Posterior vena cava (tissue), 2 donors: ENCODE data around the gene MAPK7. TPM values are rescaled to one million over a fixed set of nuclear protein-coding genes. Genes with fewer than 3 reads are reported as not detected.
"Not testable (repeated sequence)": the region's sequence is repeated elsewhere in the genome, so short reads cannot be mapped to it uniquely, and the experiment has no call there.

Experiments used
- DNase-seq: peaks from one replicate; pipeline ENCODE4 v3.0.0-alpha.2; 2020; ENCODE audit warnings: low spot score
- intact Hi-C, 2 donors: fragments of 100-400 bp; cut with DNase I; formaldehyde crosslinking; loops; one replicate each; pipeline versions ENCODE4 v1.14.1 to v1.14.2; 2022 to 2023
- total RNA-seq, 2 donors: library from RNA; stranded (reverse); fragmentation: NEBNext Ultra II Directional; extraction: Animal tissue kit (Norgen Biotek cat#: 25700); gene quantifications; one replicate each; pipeline ENCODE4 v1.2.1, GENCODE V29; 2021
- donor health status: DM: yes; HTN: yes; CAD: no.
- donor health status: DM: yes; HTN: yes; CAD: no.

Gene MAPK7
- total RNA-seq, 2 donors from 2014 or later = 28.8 to 29.2 TPM

DNA sequence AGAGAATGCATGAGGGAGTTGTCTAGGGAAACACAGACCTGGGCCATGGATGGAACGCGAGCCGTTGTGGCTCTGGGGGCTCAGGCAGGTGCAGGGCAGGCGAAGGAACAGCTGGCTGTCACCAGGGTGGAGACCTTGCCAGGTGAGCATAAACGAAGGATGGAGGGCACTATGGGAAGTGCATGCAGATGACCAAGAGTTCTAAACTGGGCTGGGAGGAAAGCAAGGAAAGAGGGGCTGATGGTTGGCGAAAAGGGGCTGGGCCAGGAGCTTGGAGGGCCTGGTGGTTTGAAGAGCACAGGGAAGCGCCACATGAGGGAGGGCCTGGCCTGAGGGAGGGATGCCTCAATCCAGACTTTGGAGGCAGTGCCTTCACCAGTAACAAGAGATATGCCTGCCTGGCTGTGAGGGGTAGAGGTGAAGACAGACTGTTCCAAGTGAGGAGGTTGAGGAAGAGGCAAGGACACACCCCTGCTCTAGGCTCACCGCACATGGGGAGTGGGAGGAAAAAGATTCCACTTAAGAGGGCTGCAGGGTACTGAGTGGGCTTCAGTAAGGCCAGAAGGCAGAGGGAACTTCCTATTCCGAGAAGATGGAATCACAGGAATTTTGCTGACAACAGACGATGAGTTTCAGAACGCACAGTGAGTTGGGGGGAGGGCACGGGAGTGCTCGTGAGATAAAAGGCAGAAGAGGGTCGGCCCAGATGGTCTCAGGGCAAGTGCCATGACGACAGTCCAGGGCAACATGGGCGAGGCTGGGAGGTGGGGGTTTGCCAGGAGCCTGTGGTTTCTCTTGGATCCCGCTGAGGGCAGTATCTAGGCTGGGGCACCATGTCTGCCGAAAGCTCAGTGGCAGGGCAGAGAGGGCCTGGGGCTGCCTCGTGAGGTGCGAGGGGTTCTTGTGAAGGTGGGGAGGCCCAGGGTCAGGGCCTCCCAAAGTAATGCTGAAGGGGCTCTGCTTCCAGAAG is 36.4 kb upstream of the MAPK7 start:
- intact Hi-C loops = no loop called here
- DNase-seq = peak; percentile 62

DNA sequence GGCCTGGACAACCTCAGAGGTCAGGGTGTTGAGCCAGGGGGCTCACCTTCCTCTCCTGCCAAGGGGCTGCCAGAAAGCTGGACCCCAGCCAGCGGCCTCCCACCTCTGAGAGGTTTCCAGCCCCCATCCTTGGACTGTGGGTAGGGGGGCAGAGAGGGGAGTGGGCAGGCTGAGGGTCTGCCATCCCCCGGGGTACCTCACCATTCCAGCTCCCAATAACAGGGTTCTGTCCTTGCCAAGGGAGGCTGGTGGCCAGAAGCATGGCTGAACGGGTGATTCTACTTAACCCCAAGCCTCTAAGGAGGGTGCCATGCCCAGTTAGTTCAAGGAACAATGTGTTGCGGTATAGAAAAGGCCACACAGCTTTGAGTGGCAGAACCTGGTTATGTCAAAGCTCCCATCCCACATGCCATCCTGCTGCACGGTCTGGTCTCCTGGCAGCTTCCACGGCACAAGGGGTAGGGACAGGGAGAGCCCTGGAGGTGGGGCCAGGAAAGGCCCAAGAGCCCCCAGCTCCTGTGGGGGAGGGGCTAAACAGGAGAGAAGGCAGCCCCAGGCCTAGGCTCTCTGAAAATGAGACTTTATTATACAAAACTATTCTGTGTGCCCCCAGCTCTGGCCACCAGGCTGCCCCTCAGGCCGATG is 35.6 kb upstream of the MAPK7 start:
- intact Hi-C loops = no loop called here
- peak; percentile 76 for DNase-seq

DNA sequence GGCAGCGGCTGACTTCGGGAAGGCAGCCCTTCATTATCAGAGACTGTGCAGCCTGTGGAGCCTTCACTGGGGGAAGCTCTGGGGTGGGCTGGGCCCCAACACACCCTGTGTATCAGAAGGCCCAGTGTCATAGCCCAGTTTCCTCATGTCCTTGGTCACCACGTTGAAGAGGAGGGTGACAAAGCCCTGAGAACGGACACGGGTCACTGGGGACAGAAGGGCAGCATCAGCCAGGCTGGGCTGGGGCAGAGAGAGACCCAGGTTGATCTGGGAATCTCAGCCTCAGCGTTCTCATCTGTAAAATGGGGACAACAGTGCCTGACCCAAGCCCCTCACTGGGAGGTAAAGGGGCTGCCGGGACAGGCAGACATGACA is 35.1 kb upstream of the MAPK7 start:
- DNase-seq = peak; percentile 57
- intact Hi-C loops = no loop called here

DNA sequence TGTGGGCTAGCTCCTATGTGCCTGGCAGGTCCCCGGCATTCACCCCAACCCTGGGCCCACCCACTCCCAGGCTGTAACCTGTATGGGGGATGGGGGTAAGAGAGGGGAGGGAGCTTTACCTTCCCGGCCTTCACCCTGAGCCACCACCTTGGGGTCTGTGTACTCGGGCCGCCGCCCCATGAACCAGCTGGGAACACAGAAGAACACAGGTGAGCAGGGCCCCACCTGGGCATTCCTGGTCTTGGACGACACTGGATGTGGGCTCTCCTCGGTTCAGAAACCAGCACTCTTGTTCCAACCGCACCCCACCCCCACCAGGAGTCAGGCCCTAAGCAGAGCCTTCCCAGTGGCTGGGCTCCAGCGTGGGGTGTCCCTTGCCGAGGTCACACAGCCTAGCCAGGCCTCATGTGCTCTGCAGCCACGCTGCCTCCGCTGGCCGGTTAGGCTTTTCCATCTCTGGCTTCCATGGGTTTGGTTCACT is 34.6 kb upstream of the MAPK7 start:
- peak; percentile 80 for DNase-seq
- intact Hi-C loops = no loop called here

DNA sequence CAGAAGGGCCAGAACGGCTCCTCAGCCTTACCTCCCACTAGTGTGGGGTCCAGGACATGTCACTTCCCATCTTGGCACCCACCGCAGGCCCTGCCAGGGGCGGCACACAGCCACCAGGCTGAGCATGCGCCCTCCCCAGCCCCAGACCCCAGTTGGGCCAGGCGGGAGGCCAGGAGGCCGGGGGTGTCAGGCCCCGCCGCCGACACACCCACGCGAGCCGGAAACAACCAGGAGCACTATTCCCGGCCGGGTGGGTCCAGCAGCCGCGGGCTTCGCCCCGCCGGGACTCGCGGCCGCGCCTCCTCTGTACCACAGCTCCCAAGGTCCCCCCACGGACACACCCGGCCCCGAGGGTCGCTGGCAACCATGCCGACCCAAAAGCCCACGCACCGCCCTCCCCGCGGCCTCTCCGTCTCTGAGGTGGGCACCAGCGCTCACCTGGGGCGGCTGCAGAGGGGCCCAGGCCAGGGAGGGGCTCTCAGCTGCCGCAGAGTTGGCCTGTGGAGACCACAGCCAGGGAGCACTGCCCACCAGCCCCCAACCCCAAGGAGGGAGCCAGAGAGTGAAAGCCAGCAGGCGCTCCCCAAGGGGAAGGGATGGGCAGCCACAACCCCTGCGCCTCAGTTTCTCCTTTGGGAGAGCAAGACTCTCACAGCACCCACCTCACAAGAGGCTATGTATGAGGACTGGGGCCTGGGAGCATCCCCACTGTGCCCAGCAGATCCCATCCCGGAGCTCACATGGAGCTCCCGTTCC is 33.8 kb upstream of the MAPK7 start:
- DNase-seq = peak; percentile 78
- intact Hi-C loops = no loop called here

DNA sequence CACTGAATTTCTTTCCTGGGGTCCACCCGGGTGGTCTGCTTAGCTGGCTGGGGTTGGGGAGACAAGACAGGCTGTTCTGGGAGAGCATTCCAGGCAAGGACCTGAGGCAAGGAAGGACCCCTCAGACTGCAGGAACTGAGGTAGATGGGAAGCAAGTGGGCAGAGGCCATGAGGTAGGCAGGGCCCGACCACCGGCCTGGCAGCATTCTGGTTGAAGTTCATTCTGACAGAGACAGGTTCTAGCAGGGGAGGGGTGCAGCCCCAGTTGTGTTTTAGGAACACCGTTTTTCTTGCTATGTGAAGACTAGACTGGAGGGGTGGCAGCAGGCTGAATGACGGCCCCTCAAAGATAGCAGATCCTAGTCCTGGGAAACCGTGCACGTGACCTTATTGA is 33.2 kb upstream of the MAPK7 start:
- peak; percentile 70 for DNase-seq
- intact Hi-C loops = no loop called here

DNA sequence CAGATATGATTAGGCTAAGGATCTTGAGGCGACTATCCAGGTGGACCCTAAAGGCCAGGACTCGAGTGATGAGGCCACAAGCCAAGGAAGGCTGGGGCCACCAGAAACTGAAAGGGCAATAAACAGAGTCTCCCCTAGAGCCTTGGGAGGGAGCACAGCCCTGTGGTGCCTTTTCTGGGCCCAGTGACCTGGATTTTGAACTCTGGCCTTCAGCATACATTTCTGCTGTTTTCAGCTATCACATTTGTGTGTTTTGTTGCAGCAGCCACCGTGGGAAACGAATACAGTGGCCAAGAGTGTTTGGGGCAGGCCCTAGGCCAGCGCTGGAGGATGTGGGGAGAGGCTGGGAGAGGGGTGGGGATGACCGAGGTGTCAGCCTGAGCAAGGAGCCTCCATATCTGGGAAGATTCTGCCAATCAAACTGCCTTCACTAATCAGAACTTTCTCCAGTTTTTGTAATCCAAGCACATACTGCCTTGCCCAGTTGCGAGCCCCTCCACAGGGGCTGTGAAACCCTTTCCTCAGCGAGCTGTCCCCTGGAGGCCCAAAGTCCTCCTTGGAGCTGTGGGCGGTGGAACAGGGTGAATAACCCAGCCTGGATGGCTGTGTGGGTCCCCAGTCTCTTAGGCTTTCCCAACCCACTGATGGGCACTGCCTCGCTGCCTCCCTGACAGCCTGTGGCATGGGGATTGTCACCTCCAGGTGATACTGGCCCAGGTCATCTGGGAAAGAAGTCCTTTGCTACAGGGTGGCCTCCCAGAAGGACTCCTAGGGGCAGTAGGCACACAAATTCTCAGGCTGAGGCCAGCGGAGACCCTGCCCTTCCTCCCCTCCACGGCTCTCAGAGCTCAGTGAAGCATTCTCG is 32.6 kb upstream of the MAPK7 start:
- intact Hi-C loops = loop anchor here in 1 of 2 donors (1.0 kb wide), 1 partner anchor 43 kb away; no protein-coding TSS in a partner anchor
- DNase-seq = peak; percentile 51

DNA sequence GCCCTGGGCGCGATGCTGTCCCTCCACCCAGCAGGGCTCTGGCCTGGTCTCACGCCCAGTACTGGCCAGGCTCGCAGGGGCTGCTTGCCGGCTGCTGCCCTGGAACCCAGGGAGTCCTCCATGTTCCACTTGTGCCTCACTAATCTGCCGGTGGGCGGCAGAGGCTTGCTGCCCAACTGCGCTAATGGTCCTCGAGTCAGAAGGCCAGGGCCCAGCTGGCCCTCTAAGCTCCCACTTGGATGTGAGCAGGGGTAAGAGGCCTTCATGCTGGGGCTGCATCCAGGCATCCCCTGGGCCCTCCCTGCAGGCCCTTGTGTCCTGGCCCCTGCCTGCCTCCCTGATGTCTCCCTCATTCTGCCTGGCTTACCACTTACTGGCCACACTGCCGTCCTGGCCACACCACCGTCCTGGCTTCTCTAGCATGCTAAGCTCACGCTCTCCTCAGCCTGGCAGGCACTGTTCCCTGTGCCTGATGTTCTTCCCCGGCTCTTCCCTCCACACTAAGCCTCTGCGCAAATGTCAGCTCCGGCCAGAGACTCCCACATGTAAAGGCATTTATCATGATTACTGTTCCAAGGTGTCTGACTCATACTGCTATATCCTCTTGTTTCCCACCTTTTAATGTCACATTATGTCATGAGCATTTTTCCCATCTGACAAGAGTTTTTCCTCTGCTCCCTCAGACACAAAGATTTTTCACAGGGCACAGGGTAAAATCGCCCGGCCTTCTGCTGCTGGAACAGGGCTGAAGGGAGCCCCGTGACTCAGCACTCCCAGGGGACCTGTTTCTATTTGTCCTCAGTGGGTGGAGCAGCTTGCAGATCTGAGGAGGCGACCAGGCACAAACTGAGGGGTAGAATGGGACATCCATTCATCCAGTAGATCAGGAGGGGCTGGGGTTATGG is 31.7 kb upstream of the MAPK7 start:
- intact Hi-C loops = loop anchor here in 1 of 2 donors (1.0 kb wide), 1 partner anchor 42 kb away; no protein-coding TSS in a partner anchor
- DNase-seq = peak; percentile 94

DNA sequence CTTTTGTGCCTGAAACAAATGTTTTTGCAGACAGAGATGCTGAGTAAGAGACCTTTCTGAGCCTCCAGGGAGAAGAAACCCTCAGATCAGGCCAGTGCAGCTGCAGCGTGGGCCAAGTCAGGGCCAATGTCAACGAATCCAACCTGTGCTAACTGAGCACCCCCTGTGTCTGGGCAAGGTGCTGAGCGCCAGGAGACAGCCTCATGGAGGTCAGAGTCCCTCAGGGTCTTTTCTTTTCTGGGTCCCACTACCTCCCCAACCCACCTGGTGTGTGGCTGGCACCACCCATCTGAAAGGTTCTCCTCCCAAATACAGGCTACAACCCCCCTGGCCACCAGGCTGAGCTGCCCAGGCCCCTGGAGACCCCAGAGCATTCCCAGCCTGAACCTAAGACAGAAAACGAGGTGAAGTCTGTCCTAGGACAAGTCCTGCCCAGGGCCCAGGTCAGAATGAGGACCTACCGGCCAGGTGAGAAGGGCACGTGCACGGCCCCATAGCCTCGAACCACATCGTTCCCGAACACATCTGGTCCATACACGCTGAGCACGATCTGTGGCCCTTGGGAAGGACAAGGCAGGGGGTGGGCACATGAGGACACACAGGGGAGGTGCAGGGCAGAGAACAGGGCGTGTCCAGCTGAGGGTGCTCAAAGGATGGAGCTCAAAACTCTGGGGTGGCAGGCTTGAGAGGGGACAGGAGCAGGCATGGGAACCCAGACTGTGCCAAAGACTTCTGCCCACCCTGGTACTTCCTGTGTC is 30.8 kb upstream of the MAPK7 start:
- intact Hi-C loops = no loop called here
- peak; percentile 70 for DNase-seq

DNA sequence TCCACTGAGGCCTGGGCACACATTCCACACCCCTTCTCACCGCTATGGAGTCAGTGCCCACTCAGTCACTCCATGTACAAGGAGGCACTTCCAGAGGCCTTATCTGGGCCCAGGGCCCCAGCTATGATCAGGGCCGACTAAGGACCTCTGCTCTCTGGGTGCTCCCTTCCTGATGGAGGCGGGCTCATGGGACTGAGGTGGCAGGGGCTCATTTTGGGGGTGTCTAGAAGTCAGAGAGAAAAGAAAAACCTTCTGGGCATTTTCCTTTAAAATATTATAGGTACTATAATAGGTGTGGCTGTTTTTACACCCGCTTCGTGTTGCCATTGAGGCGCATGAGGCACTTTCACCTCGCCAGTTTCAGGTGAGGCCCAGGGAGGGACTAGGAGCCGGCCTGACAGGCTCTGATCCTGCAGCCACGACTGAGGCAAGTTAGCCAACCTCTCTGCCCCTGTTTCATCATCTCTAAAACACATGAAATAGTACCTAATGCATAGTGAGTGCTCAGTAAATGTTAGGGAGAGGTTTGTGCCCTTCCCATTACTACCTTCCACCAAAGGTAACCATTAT is 30.1 kb upstream of the MAPK7 start:
- DNase-seq = peak; percentile 49
- intact Hi-C loops = no loop called here

DNA sequence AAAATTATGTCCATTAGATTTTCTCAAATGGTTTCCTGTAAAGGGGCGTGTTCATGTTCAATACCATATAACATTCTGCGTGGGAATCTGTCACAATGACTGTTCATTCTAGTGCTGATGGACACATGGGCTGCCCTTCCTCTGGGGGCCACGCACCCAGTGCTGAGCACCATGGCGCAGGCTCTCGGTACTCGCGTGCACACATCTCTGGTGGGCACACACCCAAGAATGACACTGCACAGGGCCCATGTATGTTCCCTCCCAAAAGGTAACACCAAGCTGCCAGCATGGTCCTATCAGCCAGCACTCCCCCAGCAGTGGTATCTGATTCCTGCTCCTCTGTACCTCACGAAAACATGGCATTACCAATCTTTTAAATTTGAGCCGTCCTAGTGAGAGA is 29.5 kb upstream of the MAPK7 start:
- no peak for DNase-seq
- intact Hi-C loops = no loop called here

DNA sequence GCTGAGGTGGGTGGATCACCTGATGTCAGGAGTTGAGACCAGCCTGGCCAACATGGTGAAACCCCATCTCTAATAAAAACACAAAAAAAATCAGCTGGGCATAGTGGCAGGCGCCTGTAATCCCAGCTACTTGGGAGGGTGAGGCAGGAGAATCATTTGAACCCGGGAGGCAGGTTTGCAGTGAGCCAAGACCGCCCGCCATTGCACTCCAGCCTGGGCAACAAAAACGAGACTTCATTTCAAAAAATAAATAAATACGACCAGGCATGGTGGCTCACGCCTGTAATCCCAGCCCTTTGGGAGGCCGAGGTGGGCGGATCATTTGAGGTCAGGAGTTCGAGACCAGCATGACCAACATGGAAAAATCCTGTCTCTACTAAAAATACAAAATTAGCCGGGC is 24.9 kb upstream of the MAPK7 start:
- intact Hi-C loops = not testable (repeated sequence)
- peak; percentile 56 for DNase-seq

DNA sequence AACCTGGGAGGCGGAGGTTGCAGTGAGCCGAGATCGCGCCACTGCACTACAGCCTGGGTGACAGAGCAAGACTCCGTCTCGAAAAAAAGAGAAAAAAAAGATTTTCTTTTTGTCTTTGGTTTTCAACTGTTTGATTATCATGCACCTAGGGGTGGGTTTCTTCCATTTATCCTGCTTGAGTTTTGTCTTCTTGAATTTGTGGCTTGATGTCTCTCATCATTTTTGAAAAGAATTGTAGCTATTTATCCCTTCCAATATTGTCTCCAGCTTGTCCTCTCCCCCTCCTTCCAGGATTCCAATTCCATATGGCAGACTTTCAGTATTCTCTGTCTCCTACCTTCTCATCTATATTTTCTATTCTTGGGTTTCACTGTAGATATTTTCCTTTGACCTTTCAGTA is 23.6 kb upstream of the MAPK7 start:
- no peak for DNase-seq
- intact Hi-C loops = no loop called here

DNA sequence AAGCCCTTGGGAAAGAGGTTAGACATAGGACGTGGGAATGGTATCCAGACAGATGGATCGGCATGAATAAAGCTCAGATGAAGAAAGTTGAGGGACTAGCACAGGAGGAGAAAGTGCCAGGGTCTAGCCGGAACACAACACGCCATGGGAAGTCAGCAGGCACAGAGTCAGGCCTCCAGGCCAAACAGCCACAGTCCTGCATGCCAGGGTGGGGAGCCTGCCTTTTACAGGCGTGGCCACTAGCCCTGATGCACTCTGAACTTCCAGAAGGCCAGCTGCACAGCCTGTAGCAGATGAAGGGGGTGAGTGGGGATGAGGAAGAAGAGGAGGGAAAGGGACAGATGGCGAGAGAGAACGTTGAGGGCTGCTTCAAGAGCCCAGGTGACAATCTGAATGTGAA is 20.9 kb upstream of the MAPK7 start:
- peak; percentile 68 for DNase-seq
- intact Hi-C loops = no loop called here

DNA sequence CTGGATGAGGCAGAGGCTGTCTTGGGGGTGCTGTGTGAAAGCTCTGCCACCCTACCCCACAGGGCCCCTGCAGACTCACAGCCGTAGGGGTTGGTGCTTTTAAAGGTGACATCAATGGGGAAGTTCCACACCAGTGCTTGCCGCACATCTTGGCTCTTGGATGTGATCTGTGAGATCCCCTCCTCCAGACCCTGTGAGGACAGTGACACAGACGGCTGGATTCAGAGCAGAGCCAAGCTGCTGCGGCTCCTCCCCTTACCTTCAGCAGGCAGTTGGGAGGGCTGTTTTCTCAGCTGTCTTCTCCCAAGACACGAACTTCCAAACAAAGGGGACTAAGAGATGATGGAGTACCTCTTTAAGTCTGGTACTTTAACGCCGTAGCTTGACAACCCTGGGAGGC is 20.5 kb upstream of the MAPK7 start:
- peak; percentile 28 for DNase-seq
- intact Hi-C loops = no loop called here

DNA sequence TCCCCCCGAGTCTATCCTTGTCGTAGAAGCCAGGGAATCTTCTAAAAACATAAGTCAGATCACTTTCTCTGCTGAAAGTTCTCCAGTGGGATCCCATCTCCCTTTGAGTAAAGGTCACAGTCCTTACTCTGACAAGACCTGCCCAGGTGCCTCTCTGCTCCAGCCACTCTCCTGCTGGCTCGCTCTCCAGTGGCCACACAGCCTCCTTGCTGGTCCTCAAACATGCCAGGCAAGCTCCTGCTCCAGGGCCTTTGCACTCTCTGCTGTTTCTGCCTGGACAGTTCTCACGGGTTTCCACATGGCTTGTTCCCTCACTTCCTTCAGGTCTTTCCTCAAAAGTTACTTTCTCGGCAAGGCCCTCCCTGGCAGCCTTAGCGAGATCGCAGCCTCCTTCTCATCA is 19.1 kb upstream of the MAPK7 start:
- peak; percentile 65 for DNase-seq
- intact Hi-C loops = no loop called here

DNA sequence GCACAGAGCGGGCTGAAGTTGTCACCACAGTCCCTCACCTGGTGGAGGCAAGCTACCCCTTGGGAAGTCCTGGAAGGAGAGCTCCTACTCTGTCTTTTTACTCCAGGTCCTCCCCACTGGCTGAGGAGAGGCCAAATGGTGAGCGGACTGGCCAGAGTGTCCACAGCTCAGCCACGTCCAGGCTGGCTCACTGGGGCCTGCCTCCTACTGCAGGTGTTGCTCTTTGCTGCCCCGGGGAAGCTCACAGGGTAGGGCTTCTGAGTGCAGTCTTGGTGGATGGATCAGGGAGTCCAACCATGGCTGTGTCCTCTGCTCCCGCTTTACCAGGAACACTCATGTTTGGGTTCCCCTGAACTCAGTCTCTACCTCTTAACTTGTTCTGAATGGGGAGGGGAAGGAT is 18.4 kb upstream of the MAPK7 start:
- DNase-seq = peak; percentile 43
- intact Hi-C loops = loop anchor here (5.0 to 10.0 kb wide), 3 partner anchors 92 to 405 kb away; no protein-coding TSS in a partner anchor
